Type B pancreatic cell (in vitro differentiated cells): ENCODE results near the gene NAA80. TPM values are rescaled to one million over a fixed set of nuclear protein-coding genes. Genes with fewer than 3 reads are reported as not detected.

Experiments used
- DNase-seq: peaks from one replicate; pipeline ENCODE4 v3.0.0; 2021; ENCODE audit warnings: mixed read lengths; ENCODE audit not compliant: unreplicated experiment; ENCODE audit errors: extremely low spot score
- H3K27ac Mint-ChIP-seq: 2 replicates; pipeline ENCODE4 v1.8.0; 2021; ENCODE audit warnings: mild to moderate bottlenecking, mixed read lengths
- H3K27me3 Mint-ChIP-seq: 2 replicates; pipeline ENCODE4 v1.8.0; 2021; ENCODE audit warnings: mixed read lengths
- H3K36me3 Mint-ChIP-seq: 2 replicates; pipeline ENCODE4 v1.8.0; 2021; ENCODE audit warnings: mixed read lengths
- H3K4me1 Mint-ChIP-seq: one replicate; pipeline ENCODE4 v1.8.0; 2021; ENCODE audit warnings: mixed read lengths; ENCODE audit not compliant: unreplicated experiment
- H3K4me3 Mint-ChIP-seq: 2 replicates; pipeline ENCODE4 v1.8.0; 2021; ENCODE audit warnings: mild to moderate bottlenecking, mixed read lengths
- H3K9me3 Mint-ChIP-seq: 2 replicates; pipeline ENCODE4 v1.8.0; 2021; ENCODE audit warnings: mixed read lengths
- total RNA-seq: library from RNA; stranded (reverse); gene quantifications from 2 replicates; pipeline ENCODE4 v1.2.1, GENCODE V29; 2021; ENCODE audit warnings: low replicate concordance
- TF ChIP-seq, protein P1 (sequence below): fragments of 200-600 bp; sonication (generic); conservative IDR thresholded peaks from 2 replicates; pipeline ENCODE4 v1.5.0; 2021; ENCODE audit warnings: antibody characterized with exemption, mild to moderate bottlenecking

Gene NAA80
- total RNA-seq, 1 donor from 2014 or later = 12.9 TPM

DNA sequence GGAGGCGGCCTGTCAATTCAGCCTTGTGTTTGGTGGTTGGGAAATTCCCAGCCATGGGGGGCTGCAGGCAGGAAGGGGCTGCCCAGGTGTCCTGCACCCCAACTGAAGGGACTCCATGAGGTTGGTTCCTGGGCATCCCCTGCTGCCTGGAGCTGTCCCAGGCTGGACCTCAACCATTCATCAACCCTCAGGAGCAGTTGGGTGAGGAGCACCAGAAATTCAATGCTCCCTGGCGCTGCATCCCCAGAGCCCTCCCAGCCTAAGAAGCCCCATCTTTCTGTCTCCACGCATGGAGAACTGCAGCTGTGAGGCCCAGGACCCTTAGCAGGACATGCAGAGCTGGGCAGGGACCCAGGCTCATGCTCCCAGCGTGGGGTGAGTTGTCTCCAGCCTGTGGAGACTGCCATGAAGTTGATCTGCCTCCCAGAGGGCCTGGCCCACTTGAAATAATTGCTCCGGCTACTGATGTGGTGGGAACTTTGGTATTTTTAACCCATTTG is 38.2 kb downstream of the NAA80 start:
- peaks cover 4% of the 10 kb centered on the region for H3K36me3 Mint-ChIP-seq
- H3K27ac Mint-ChIP-seq = peak overlapping the region; percentile 91
- TF ChIP-seq, protein P1, sequence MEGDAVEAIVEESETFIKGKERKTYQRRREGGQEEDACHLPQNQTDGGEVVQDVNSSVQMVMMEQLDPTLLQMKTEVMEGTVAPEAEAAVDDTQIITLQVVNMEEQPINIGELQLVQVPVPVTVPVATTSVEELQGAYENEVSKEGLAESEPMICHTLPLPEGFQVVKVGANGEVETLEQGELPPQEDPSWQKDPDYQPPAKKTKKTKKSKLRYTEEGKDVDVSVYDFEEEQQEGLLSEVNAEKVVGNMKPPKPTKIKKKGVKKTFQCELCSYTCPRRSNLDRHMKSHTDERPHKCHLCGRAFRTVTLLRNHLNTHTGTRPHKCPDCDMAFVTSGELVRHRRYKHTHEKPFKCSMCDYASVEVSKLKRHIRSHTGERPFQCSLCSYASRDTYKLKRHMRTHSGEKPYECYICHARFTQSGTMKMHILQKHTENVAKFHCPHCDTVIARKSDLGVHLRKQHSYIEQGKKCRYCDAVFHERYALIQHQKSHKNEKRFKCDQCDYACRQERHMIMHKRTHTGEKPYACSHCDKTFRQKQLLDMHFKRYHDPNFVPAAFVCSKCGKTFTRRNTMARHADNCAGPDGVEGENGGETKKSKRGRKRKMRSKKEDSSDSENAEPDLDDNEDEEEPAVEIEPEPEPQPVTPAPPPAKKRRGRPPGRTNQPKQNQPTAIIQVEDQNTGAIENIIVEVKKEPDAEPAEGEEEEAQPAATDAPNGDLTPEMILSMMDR = no peak
- no peaks in the 10 kb centered on the region for H3K27me3 Mint-ChIP-seq
- DNase-seq = no peak
- H3K4me1 Mint-ChIP-seq = peaks cover 27% of the 10 kb centered on the region
- H3K4me3 Mint-ChIP-seq = peak overlapping the region; percentile 70
- H3K9me3 Mint-ChIP-seq = no peaks in the 10 kb centered on the region

DNA sequence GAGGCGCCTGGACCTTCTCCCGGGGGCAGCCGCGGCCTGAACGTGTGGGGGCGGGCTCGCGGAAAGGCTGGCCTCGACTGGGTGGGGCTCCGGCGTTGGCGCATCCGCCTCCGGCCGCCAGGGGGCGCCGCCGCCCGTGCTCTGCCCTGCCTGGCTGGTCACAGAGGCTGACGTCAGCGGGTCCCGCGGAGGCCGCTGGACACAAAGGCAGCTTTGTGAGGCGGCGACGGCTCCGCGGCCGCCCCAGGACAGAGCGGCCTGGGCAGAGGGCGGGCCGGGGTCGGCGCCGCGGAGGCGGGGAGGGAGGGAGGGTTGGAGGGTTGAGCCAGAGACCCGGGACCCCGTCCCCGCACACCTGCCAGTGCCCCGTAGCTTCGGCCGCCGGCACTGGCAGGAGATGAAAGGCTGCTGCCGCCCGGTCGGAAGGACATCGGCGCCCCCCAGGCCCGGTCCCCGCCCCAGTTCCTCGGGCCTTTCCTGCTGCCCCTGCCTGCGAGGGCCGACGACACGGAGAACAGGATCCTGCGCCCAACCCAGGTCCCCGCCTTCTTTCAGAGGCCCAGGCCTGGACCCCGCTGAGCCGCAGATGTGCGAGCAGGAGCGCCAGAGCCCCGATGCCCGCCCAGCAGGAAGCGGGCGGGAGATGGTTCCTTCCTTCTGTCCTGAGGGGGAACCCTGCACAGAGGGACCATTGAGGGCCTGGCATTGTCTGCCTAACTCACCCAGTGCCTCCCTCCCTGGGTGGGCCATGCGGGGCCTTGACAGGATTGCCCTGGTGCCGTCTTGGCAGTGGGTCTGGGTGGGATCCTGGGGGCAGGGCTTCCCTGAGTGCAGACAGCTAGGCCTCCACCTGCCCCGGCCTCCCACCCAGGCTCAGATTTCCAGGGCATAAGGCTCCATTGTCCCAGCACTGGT is 38.9 kb downstream of the NAA80 start:
- Mint-ChIP-seq H3K36me3 (peaks cover 4% of the 10 kb centered on the region), H3K4me3 (peak overlapping the region; percentile 80), H3K4me1 (peaks cover 23% of the 10 kb centered on the region), H3K27me3 (no peaks in the 10 kb centered on the region), H3K27ac (peak overlapping the region; percentile 91), H3K9me3 (no peaks in the 10 kb centered on the region)
- TF ChIP-seq, protein P1 = peak; percentile 99
- peak; percentile 97 for DNase-seq

DNA sequence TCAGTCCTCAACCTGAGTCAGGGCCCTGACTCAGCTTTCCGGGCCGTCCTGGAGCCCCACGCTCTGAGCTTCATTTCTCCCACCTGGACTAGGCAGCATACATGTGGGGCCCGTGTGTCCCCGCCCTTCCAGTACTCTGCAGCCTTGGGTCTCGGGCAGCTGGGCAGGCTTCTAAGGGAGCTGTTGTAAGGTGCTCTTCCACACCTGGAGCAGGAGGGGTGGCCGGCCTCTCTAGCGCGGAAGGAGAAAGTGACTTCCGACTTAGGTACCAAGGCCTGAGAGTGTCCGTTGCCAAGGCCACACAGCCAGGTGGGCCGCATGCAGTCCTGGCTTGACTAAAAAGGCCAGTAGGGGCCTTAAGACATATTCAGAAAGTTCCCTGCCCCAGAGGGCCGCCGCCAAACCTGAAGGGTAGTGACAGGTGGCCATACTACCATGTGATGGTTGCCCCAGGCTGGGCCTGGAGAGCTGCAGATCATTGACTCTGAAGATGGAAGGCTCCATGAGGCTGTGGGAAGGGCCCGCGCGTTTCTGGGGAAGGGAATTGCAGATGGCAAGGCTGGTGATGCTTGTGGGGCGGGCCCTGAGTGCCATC is 39.7 kb downstream of the NAA80 start:
- Mint-ChIP-seq H3K36me3 (peaks cover 4% of the 10 kb centered on the region), H3K27me3 (no peaks in the 10 kb centered on the region), H3K9me3 (no peaks in the 10 kb centered on the region), H3K27ac (peak overlapping the region; percentile 90), H3K4me1 (peaks cover 19% of the 10 kb centered on the region), H3K4me3 (peak overlapping the region; percentile 80)
- TF ChIP-seq, protein P1 = no peak
- no peak for DNase-seq

DNA sequence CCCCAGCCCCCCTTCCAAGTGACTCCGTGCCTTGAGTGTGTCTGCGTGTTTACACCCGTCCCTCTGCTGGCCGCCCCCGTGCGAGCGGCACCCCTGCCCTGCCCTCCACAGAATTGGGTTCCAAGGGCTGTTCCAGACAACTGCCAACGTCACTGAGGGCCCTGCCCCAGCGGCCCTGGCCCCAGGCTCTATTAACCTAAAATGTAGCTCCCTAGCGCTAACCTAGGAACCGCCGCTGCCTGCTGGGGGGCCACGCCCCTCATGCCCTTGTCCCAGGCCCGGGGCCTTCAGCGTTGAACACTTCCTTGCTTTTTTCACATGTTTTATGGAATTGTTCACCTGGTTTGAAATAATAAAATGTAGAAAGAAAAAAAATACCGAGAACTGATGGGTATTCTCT is 40.2 kb downstream of the NAA80 start:
- Mint-ChIP-seq H3K9me3 (no peaks in the 10 kb centered on the region), H3K4me3 (peak overlapping the region; percentile 49), H3K36me3 (peaks cover 4% of the 10 kb centered on the region), H3K27me3 (no peaks in the 10 kb centered on the region), H3K27ac (peak overlapping the region; percentile 90), H3K4me1 (peaks cover 16% of the 10 kb centered on the region)
- no peak for DNase-seq
- TF ChIP-seq, protein P1 = peak; percentile 42

DNA sequence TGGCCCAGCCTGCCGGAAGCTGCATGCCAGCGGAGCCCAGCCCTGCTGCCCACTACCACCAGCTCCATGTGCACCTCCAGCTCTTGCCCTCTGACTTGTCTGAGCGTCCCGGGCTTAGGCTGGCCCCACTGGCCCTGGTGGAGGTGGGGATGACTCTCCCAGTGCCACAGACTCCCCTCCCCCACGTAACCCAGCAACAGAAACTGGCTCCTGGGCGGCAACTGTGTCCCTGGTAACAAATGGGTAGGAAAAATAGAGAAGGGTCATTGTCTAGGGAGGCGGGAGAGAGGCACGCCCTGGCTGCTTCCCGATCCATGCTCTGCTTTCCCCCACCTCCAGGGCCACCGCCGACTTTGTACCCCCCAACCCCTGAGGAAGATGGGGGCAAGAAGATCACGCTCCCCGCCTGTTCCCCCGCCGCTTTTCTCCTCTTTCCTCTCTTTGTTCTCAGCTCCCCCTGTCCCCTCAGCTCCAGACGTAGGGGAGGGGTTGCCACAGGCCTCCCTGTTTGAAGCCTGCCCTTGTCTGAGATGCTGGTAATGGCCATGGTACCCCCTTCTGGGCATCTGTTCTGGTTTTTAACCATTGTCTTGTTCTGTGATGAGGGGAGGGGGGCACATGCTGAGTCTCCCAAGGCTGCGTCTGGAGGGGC is 41.0 kb downstream of the NAA80 start:
- no peaks in the 10 kb centered on the region for H3K27me3 Mint-ChIP-seq
- no peak for DNase-seq
- TF ChIP-seq, protein P1 = no peak
- H3K36me3 Mint-ChIP-seq = peaks cover 4% of the 10 kb centered on the region
- no peak overlapping the region for H3K4me3 Mint-ChIP-seq
- no peaks in the 10 kb centered on the region for H3K9me3 Mint-ChIP-seq
- H3K27ac Mint-ChIP-seq = peak overlapping the region; percentile 90
- H3K4me1 Mint-ChIP-seq = peaks cover 15% of the 10 kb centered on the region
